GM12878 (cell line): ENCODE results near the gene RCC1. TPM values are rescaled to one million over a fixed set of nuclear protein-coding genes. Genes with fewer than 3 reads are reported as not detected.

ENCODE experiments used
- CREB1 ChIP-seq: IDR thresholded peaks from 2 replicates; pipeline ENCODE4 v1.6.1; 2012; ENCODE audit warnings: low read depth, mild to moderate bottlenecking, inconsistent platforms
- E2F4 ChIP-seq: IDR thresholded peaks from 2 replicates; pipeline ENCODE4 v1.6.1; 2012; ENCODE audit warnings: low read depth, low read length, improper control_type of control experiment
- E4F1 ChIP-seq: fragments of 450-650 bp; IDR thresholded peaks from 2 replicates; pipeline ENCODE4 v1.6.1; 2018; ENCODE audit warnings: borderline replicate concordance, mild to moderate bottlenecking; ENCODE audit not compliant: partially characterized antibody
- EED ChIP-seq: sonication (generic); IDR thresholded peaks from 2 replicates; pipeline ENCODE4 v1.6.1; 2016; ENCODE audit warnings: antibody characterized with exemption, low read depth
- EP300 ChIP-seq, 2 experiments: fragments of 150-350 bp in 1 of 2; IDR thresholded peaks; 2 replicates each; pipeline ENCODE4 v1.6.1; 2011 to 2012; ENCODE audit warnings: low read depth in 2 of 2, low read length in 2 of 2, borderline replicate concordance in 1 of 2, improper control_type of control experiment in 1 of 2, inconsistent platforms in 1 of 2; ENCODE audit not compliant: control insufficient read depth in 1 of 2
- ESRRA ChIP-seq: IDR thresholded peaks from 2 replicates; pipeline ENCODE4 v1.6.1; 2012; ENCODE audit warnings: mild to moderate bottlenecking, low read length, improper control_type of control experiment
- MTA3 ChIP-seq: IDR thresholded peaks from 2 replicates; pipeline ENCODE4 v1.6.1; 2012; ENCODE audit warnings: low read length, inconsistent platforms, borderline replicate concordance
- NFXL1 ChIP-seq: fragments of 450-650 bp; IDR thresholded peaks from 2 replicates; pipeline ENCODE4 v1.6.1; 2017; ENCODE audit warnings: antibody characterized with exemption, mild to moderate bottlenecking, borderline replicate concordance
- NRF1 ChIP-seq: conservative IDR thresholded peaks from 2 replicates; pipeline ENCODE4 v1.6.1; 2011; ENCODE audit warnings: mild to moderate bottlenecking, low read depth, low read length, improper control_type of control experiment
- PKNOX1 ChIP-seq: fragments of 450-650 bp; IDR thresholded peaks from 2 replicates; pipeline ENCODE4 v1.6.1; 2016; ENCODE audit warnings: mild to moderate bottlenecking
- POLR2AphosphoS2 ChIP-seq: IDR thresholded peaks from 2 replicates; pipeline ENCODE4 v1.6.1; 2011; ENCODE audit warnings: low read depth, mild to moderate bottlenecking, low read length, improper control_type of control experiment, moderate library complexity
- RBBP5 ChIP-seq: fragments of 200-600 bp; sonication (generic); conservative IDR thresholded peaks from 2 replicates; pipeline ENCODE4 v1.6.1; 2016
- RELA ChIP-seq: fragments of 450-650 bp; IDR thresholded peaks from 2 replicates; pipeline ENCODE4 v1.8.0; 2014; ENCODE audit warnings: borderline replicate concordance; ENCODE audit not compliant: partially characterized antibody
- RELB ChIP-seq: fragments of 450-650 bp; IDR thresholded peaks from 2 replicates; pipeline ENCODE4 v1.6.1; 2017; ENCODE audit warnings: low read depth, mild to moderate bottlenecking, moderate library complexity
- SMAD5 ChIP-seq: IDR thresholded peaks from 2 replicates; pipeline ENCODE4 v1.6.1; 2016; ENCODE audit warnings: antibody characterized with exemption, low read depth
- SPI1 ChIP-seq: IDR thresholded peaks from 2 replicates; pipeline ENCODE4 v1.6.1; 2011; ENCODE audit warnings: low read depth, mild to moderate bottlenecking, low read length, moderate library complexity, borderline replicate concordance; ENCODE audit not compliant: insufficient read depth
- ZBTB40 ChIP-seq: fragments of 450-650 bp; IDR thresholded peaks from 2 replicates; pipeline ENCODE4 v1.6.1; 2016; ENCODE audit warnings: mild to moderate bottlenecking, moderate library complexity, borderline replicate concordance
- polyA plus RNA-seq, 11 experiments: library from polyadenylated mRNA; depleted of rRNA in 4 of 11; unstranded in 6 of 11; stranded (reverse) in 5 of 11; fragments of >200 nt; fragmentation: Nextera tagmentation in 4 of 11; fragmentation: Illumina TruSeq in 1 of 11; extraction: Ambion mirVana in 4 of 11; extraction: Trizol in 1 of 11; gene quantifications; 1 replicate in 1 of 11; 2 replicates in 10 of 11; pipeline versions ENCODE4 v1.2.1 to v1.2.3, GENCODE V29; 2011 to 2016; ENCODE audit warnings: inconsistent platforms in 2 of 11, missing spikeins in 2 of 11, low read depth in 1 of 11
- total RNA-seq, 4 experiments: library from RNA; depleted of rRNA in 3 of 4; stranded (reverse); fragments of >200 nt in 3 of 4; fragmentation: Illumina TruSeq in 1 of 4; extraction: Trizol in 1 of 4; gene quantifications; 2 replicates each; pipeline versions ENCODE4 v1.2.1 to v1.2.3, GENCODE V29; 2013 to 2021

The RCC1 gene
- total and polyA plus RNA-seq, 10 of the 15 experiments (the other 5 are each of a cell fraction or from before 2014, with no cell fraction given), result 8.3 to 99.4 (median 74.6) TPM

GRCh38 chr1:28510273-28510969 is 4.6 kb downstream of the RCC1 start (continued):
- TF ChIP-seq E2F4 (no peak), NFXL1 (no peak), PKNOX1 (no peak), ZBTB40 (no peak), E4F1 (no peak), CREB1 (peak; percentile 7; the same call in 1 of the 2 replicates), SMAD5 (peak; percentile 68; the same call in 1 of the 2 replicates), ESRRA (no peak), EP300 (IDR thresholded peaks at IDR 0.05; ENCODE audit: borderline replicate concordance in 1 of 2, control insufficient read depth in 1 of 2, low read depth in 2 of 2, low read length in 2 of 2) (no peak), RBBP5 (no peak), MTA3 (peak; percentile 81), EED (peak; percentile 40), NRF1 (no peak), SPI1 (no peak), RELA (no peak), RELB (no peak), POLR2AphosphoS2 (peak; percentile 63)
